GM12874 (cell line): ENCODE results near the gene CSTB.

Experiments used
- TF ChIP-seq, protein P1 (sequence below): IDR thresholded peaks from 2 replicates; pipeline ENCODE4 v1.5.1; 2011; ENCODE audit warnings: low read depth, mild to moderate bottlenecking, control low read depth, low read length, moderate library complexity; ENCODE audit not compliant: insufficient read depth

Gene CSTB, protein sequence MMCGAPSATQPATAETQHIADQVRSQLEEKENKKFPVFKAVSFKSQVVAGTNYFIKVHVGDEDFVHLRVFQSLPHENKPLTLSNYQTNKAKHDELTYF

DNA sequence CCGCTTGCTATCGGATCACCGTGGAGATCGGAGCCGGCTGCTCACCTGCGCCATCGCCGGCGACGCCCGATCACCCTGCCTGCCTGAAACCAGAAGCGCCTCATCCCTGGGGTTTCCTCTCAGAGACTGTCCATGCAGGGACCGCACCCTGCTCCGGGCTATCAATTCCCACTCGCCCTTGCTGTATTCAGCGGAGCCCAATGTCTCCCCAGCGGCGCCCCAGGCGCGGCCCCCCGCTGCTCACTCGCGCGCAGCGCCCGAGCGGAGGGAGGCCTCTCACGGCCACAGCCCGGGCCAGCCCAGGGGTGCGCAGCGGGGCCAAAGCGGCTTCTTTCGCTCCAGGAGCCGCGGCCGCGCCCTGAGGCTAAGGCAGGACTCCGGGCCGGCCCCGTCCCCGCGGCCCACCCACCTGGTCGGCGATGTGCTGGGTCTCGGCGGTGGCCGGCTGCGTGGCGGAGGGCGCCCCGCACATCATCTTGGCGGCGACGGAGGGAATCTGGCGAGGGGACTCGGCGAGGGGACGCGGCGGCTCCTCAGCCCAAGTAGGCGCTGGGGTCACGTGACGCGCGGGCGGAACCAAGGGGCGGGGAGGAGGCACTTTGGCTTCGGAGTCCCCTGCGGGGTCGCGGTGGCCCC lies at the start of gene CSTB:
CSTB (minus strand) TSS at position 514 of the 636 bp plus-strand sequence; CDS start at position 475, 39 bp downstream.
- TF ChIP-seq, protein P1, sequence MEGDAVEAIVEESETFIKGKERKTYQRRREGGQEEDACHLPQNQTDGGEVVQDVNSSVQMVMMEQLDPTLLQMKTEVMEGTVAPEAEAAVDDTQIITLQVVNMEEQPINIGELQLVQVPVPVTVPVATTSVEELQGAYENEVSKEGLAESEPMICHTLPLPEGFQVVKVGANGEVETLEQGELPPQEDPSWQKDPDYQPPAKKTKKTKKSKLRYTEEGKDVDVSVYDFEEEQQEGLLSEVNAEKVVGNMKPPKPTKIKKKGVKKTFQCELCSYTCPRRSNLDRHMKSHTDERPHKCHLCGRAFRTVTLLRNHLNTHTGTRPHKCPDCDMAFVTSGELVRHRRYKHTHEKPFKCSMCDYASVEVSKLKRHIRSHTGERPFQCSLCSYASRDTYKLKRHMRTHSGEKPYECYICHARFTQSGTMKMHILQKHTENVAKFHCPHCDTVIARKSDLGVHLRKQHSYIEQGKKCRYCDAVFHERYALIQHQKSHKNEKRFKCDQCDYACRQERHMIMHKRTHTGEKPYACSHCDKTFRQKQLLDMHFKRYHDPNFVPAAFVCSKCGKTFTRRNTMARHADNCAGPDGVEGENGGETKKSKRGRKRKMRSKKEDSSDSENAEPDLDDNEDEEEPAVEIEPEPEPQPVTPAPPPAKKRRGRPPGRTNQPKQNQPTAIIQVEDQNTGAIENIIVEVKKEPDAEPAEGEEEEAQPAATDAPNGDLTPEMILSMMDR: no peak

DNA sequence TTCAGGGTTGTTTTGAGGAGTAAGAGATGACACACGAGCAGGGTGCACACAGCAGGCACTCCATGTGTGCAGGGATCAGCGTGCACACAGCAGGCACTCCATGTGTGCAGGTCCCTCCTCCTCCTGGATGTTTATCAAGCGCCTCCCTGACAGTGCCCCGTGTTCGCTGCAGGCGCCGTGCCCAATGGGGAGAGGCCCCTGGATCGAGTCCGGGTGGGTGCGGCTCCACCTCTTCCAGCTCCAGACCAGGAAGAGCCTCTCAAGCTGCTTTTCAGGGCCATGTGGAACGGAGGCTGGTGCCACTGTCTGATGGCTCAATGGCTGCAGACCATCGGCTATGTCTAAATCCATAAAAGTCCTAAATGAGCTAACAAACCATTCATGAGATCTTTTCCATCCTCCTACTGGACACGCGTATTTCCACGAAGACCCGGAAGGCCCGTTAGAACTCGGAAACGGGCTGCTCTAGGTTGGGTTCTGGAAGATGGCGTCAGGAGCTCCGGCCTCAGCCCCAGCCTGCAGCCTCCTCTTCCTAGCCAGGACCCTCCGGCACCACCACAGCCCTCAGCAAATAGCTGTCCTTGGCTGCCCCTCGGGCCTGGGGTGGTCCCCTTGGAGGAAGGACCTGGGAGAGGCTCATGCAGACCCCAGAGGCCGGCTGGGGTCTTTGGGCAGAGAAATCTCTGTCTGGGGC lies 49.3 kb upstream of the CSTB start:
- TF ChIP-seq, protein P1: no peak

DNA sequence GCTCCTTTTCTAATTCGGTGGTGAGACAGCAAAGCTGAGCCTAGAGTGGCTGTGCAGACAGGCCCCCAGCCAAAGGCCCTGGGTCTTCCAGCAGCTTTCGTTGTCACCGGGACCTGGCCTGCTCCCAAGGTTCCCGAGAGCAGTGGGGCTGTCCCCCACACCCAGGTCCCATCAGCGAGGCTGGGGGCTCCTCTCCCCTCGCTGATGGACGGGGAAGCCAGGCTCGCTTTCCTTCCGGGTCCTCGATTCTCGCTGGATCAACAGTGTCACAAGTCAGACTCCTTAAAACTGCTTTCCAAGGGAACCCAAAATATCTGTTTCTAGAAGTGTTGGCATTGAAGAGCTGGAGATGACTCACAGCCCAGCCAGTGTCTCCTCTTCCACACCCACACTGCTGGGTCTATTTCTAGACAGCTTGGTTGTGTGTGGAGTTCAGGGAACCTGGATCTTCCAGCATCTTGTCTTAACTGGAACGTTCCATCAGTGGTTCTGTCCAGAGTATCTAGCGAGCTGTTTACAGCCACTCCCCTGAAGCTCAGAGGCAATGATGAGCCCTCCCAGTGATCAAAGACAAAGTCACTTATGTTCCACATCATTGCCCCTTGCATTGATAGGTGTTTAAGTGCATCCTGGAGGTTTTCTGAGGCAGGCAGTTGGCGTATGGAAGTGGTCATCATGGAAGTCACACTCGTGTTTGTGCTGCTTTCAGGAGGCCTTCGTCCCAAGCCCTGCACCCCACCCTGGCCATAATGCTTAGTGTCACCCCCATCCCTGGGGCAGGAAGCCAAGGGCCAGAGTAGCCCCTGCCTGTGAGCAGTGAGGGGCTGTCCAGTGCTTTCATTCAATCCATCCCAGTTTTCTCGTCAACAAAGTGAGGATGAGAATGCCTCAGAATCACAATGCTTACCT lies 48.5 kb upstream of the CSTB start:
- TF ChIP-seq, protein P1: no peak

DNA sequence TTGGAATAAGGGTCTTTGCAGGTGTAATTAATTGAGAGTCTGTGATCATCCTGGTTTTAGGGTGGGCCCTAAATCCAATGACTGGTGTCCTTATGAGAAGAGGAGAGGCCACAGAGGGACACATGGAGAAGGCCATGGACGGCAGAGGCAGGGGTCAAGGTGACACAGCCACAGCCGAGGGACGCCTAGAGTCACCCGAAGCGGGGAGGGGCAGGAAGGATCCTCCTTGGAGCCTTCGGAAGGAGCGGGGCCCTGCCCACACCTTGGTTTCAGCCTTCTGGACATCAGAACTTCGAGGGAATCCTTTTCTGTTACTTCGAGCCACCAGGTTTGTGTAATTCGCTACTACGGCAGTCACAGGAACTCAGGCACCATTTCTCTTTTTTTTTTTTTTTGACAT lies 44.4 kb upstream of the CSTB start:
- TF ChIP-seq, protein P1: no peak

DNA sequence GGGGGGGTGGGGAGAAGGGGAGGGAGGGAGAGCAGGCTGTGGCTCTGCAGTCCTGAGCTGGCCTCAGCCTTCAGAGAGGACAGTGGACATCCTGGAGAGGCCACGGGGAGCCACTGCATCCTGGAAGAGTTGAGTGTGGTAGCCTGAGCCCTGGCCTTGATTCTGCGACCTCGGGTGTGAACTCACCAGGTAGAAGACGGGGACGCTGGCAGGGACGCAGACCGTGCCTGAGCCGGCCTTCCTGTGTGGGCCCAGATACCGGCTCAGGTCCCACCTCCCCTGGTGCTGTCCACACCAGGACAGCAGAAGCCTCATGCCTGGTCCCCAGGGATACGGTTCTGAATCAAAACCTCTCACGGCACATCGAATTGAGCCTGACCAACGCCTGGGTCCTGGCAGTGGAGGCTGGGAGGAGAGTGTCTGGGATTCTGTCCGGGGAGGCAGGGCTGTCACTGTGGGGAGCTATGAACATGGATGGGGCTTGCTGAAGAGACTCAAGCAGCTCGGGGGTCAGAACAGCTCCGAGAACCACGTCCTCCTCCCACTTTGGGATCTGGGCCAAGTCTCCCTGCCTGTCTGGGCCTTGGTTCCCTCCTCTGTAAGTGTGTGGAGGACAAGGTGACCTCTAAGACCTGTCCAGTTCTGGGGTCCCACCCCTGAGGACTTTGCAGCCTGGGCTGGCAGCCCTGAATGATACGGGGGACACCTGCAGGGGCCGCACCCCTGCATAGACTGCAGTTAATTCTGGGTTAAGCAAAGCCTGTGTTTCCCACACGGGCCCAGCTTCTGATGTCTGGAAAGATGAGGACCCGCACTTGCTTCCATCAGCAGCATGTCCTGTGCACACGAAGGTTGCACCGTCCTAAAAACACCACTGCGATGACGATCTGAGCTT lies 43.6 kb upstream of the CSTB start:
- TF ChIP-seq, protein P1: no peak

DNA sequence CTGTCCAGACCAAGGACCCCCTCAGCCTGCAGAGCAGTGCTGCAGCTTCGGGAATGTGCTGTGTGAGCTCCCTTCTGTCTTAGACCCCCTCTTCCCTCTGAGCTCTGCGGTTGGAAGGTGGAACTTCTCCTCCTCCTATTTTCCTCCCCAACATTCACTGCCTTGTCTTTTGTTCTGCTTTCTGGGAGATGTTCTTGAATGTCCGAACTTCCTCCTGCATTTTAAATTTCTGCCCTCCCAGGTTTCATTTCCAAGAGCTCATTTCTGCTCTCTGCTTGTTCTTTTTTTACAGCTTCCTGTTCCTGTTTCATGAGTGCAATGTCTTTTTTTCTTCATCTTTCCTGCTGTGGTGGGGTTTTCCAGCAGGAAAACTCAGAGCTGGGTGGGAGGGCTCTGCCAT lies 42.6 kb upstream of the CSTB start:
- TF ChIP-seq, protein P1: no peak
